KOPT-K1 (cell line): ENCODE measurements around the gene HPCAL1.
"Not testable (repeated sequence)": the region's sequence is repeated elsewhere in the genome, so short reads cannot be mapped to it uniquely, and the experiment has no call there.

Source experiments
- H3K27ac ChIP-seq: fragments of 200-600 bp; sonication (generic); 2 replicates; pipeline ENCODE4 v1.5.1; 2016; ENCODE audit warnings: antibody characterized with exemption, mild to moderate bottlenecking, low read depth, low read length; ENCODE audit not compliant: poor library complexity, severe bottlenecking
- H3K36me3 ChIP-seq: fragments of 200-600 bp; sonication (generic); 2 replicates; pipeline ENCODE4 v1.5.1; 2017; ENCODE audit warnings: antibody characterized with exemption, mild to moderate bottlenecking, low read length, moderate library complexity; ENCODE audit not compliant: insufficient read depth
- H3K9me3 ChIP-seq: fragments of 200-600 bp; sonication (generic); 2 replicates; pipeline ENCODE4 v1.5.1; 2017; ENCODE audit warnings: antibody characterized with exemption, low read length, mild to moderate bottlenecking; ENCODE audit not compliant: insufficient read depth, poor library complexity, severe bottlenecking

The HPCAL1 gene

DNA sequence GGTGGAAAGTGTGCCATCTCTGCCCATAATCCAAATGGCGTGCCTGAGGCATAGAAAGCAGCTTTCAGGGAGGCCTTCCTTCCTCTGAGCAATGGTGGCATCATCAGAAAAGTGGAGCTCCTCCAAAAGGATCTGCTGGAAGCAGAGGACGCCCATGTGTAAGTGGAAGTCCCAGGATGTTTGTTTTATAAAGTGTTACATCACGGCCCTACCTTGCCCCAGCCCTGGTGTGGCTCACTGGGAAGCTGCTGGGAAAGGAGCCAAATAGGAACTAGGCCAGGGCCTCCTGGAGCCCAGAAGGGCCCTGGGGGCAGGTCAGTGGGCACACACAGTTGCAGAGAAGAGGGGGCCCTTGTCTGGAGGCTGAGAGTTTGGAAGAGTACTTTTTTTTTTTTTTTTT, 149.6 kb downstream of the HPCAL1 start:
- Histone ChIP-seq H3K27ac (no peak overlapping the region), H3K36me3 (no peaks in the 10 kb centered on the region), H3K9me3 (peaks cover 4% of the 10 kb centered on the region)

- peak overlapping the region; percentile 51 for H3K27ac ChIP-seq
- peaks cover 4% of the 10 kb centered on the region for H3K9me3 ChIP-seq
- H3K36me3 ChIP-seq, result no peaks in the 10 kb centered on the region
Measured at GRCh38 chr2:10452956-10453904, 150.5 kb downstream of the HPCAL1 start.

DNA sequence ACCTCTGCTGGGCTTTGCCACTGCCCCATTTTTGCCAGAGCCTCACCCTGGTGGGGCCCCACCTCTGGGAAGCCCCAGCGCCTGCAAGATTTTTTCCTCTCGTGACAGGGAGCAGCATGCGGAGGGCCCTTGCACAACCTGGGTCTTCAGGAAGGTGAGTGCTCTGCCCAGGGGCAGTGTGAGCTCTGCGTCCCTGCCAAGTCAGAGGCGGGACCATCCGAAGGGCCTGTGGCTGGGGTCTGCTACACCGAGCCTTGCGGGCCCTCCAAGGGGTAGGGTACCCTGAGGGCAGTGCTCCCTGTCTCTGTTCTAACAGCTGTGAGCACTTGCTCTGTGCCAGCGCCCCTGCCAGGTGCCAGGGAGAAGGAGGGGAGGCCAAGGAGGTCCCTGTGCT, 151.2 kb downstream of the HPCAL1 start:
- Histone ChIP-seq H3K27ac (peak overlapping the region; percentile 51), H3K9me3 (peaks cover 4% of the 10 kb centered on the region), H3K36me3 (no peaks in the 10 kb centered on the region)

DNA sequence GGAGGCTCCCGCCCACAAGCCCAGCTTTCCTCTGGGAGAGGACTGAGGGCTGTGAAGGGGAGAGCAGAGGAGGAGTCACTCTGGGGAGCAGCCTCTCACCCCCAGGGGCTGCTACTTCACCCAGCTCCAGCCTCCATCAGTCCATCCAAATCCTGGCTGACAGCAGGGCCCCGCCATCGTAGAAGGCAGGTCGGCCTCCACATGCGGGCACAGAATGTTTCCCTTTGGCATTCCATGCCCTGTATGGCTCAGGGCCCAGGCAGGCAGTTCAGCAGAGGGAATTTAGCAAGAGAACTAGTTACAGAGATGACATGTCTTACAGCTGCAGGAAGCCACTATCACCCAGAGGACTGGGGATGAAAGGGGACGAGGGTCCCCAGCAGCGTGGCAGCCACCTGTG, 151.8 kb downstream of the HPCAL1 start:
- Histone ChIP-seq H3K27ac (peak overlapping the region; percentile 51), H3K36me3 (no peaks in the 10 kb centered on the region), H3K9me3 (peaks cover 4% of the 10 kb centered on the region)

GRCh38 chr2:10457195-10457594, 154.5 kb downstream of the HPCAL1 start:
- H3K9me3 ChIP-seq, H3K36me3 ChIP-seq, H3K27ac ChIP-seq: not testable (repeated sequence)

- no peaks in the 10 kb centered on the region for H3K9me3 ChIP-seq
- H3K27ac ChIP-seq, result no peak overlapping the region
Measured at GRCh38 chr2:10457846-10458598, 155.3 kb downstream of the HPCAL1 start.

DNA sequence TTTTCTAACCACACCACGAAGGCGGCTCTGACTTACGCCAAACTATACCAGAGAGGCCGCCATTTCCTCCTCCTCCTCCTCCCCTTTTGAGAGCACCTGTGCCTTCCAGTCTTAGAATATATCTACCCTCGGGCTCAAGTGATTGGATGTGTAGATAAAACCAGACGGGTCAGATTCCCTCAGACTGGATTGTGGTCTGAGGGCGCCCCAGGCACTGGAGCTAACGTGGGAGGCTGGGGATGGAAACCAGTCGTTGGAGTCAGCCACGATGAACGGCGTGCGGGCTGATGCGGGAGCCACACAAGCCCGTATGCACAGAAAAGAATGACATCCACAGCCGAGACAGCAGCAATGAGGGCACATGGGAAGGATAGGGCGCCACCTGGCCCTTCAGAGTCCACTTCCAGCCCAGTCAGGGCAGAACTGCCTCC, 157.7 kb downstream of the HPCAL1 start:
- no peaks in the 10 kb centered on the region for H3K36me3 ChIP-seq
- no peaks in the 10 kb centered on the region for H3K9me3 ChIP-seq
- peak overlapping the region; percentile 47 for H3K27ac ChIP-seq

More at GRCh38 chr2:10457846-10458598, 155.3 kb downstream of the HPCAL1 start:
- H3K36me3 ChIP-seq, result no peaks in the 10 kb centered on the region

DNA sequence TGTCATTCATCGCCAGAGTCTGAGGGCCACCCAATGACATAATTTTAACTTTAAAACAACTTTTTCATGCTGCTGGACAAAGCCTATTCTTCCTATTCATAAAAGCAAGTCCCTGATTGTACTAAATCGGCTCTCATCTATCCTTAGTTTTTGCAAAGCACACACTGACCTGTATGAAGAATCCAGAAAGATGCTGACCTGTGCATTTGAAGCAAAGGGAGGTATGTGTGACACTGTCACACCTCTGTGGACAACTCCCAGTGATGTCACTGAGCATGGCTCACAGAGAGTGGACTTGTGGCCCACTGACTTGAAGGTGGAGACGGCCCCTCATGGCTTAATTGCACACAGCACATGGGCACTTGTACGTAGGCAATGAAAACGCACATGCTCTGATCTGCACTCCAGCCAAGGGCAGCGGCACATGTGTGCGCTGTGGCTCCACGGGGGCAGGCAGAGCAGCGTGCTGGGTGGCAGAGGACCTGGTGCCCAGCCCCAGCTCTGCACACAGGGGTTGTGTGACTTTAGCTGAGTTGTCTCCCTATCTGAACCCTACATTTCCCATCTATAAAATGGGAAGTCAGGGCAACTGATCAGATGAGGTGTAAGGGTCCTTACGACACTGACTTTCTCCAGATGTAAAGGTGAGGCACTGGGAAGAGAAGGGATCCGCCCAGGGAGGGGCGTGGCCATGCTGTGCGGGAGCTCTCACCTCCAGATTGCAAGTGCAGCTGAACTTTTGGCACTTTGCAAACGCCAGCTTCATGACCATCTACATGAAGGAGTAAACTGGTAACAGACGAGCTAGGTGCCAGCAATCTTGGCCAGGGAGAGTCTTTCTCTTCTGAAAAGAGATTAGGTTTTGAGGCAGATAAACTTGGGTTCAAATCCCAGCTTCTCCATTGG, 159.7 kb downstream of the HPCAL1 start:
- H3K9me3 ChIP-seq, result no peaks in the 10 kb centered on the region
- H3K27ac ChIP-seq, result no peak overlapping the region
- H3K36me3 ChIP-seq, result no peaks in the 10 kb centered on the region

DNA sequence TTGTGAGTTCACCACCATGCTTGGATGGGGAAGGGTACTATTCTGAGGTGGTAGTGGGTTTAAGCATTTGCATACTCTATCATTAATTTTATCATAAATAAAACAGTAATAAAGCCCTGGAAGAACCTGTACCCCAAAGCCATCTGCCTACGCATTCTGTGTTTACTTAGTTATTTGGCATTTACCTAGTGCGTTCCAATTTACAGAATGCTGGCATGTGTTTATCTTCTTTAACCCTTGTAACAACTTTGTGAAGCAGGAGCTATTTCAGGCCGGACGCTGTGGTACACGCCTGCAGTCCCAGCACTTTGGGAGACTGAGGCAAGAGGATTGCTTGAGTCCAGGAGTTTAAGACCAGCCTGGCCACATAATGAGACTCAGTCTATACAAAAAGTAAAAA, 163.2 kb downstream of the HPCAL1 start:
- Histone ChIP-seq H3K36me3 (no peaks in the 10 kb centered on the region), H3K27ac (no peak overlapping the region), H3K9me3 (no peaks in the 10 kb centered on the region)

GRCh38 chr2:10466801-10467200, 164.1 kb downstream of the HPCAL1 start:
- H3K36me3 ChIP-seq, result no peaks in the 10 kb centered on the region
- no peaks in the 10 kb centered on the region for H3K9me3 ChIP-seq
- no peak overlapping the region for H3K27ac ChIP-seq

DNA sequence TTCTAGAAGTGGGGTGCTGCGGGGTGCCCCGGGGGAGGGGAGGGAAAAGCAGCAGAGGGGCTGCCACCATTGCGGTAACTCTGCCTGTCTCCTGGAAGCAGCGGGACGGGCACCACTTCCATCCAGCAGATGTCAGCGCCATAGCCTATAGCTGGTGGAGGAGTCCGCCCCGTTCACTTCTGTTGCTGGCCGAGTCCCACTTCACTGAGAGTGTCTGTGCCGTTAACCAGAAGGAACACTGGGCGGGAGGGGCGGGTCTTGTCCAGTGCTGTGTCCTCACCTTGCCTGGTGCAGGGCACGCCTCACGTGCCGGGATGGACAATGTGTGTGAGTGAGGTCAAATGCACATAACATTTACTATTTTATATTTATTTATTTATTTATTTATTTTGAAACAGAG, 164.7 kb downstream of the HPCAL1 start:
- no peak overlapping the region for H3K27ac ChIP-seq
- no peaks in the 10 kb centered on the region for H3K9me3 ChIP-seq
- no peaks in the 10 kb centered on the region for H3K36me3 ChIP-seq

DNA sequence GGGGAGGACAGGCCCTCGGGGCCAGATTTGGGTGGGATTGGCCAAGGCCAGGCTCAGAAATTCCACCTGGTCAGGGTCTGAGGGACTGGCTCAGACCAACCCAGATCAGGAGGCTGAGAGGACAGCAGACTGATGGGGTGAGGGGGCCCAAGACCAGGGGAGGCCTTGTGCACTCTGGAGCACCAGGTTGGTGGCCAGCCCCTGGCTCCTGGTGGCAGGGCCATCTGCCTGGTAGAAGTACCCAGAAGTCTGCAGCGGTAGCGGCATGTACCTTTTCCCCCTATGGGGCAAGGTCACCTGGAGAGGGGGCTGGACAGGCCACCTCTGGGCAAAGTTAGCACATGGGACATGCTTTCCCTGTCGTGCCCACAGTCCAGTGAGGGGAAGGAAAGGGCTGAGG, 166.6 kb downstream of the HPCAL1 start:
- Histone ChIP-seq H3K36me3 (no peaks in the 10 kb centered on the region), H3K27ac (no peak overlapping the region), H3K9me3 (no peaks in the 10 kb centered on the region)

DNA sequence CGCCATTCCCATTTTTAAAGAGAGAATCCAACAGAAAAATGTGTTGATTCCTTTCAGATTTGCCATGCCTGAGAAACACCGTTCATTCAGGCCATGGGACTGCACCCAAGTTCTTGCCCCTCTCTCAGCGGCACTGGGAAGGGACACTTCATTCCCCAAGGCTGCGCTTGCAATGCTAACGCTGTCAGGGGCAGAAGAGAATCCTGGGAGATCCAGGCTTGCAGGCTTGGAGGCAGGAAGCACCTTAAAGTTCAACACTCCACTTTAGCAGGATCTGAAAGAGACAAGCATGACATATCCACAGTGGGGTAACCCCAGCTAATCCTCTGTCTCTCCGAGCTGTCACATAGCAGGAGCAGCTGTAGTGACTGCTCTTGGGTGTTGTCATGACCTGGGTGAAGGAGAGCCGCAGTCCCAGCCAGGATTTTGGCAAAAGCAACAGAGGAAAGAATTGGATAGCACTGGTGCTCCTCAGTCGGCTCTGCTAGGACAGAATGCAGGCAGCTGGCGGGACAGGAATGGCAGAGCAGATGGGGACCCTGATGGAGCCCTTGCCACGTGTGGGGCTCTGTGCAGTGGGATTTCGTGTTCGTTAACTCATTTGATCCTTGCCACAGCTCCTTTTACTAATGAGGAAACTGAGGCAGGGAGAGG, 167.4 kb downstream of the HPCAL1 start:
- no peaks in the 10 kb centered on the region for H3K9me3 ChIP-seq
- no peak overlapping the region for H3K27ac ChIP-seq
- no peaks in the 10 kb centered on the region for H3K36me3 ChIP-seq

DNA sequence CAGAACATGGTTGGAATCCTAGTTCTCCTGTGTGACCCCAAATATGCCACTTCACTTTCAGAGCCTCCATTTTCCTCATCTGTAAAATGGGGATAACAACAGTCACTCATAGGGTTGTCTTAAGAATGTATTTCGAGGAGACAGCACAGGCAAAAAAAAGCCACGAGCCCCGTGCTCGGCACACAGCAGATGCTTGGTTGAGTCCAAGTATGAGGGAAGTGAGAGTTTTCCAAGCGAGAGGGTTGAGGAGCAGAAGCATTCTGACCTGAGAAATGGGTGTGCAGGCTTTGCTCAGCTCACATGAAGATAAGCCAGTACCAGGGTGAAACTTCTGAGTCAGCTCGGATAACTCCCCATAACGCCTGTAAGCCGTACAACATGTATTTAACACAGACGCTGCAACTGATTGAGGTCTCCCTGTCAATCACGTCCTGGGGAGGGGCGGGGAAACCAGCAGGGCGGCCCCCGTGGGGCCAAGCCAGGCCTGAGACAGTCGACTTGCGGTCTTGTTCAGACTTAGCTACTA, 168.4 kb downstream of the HPCAL1 start:
- Histone ChIP-seq H3K36me3 (no peaks in the 10 kb centered on the region), H3K9me3 (no peaks in the 10 kb centered on the region), H3K27ac (peak overlapping the region; percentile 12)
